Activated naive CD4-positive, alpha-beta T cell treated with anti-CD3 and anti-CD28 coated beads, Interleukin-2, amount 50 U/mL, for 72 hours (primary cell): ENCODE results near the gene FAM161A. TPM values are rescaled to one million over a fixed set of nuclear protein-coding genes. Genes with fewer than 3 reads are reported as not detected.
"Not testable (repeated sequence)": the region's sequence is repeated elsewhere in the genome, so short reads cannot be mapped to it uniquely, and the experiment has no call there.

Source experiments
- ATAC-seq, 2 donors: fragments of 150-1000 bp; cut with Tn5 transposase; 2 replicates each; pipeline ENCODE4 v1.10.0; 2021; ENCODE audit warnings: mild to moderate bottlenecking in 2 of 2, moderate library complexity in 2 of 2
- DNase-seq, 2 donors: peaks; one replicate each; pipeline ENCODE4 v3.0.0; 2021 to 2022; ENCODE audit warnings: low spot score in 2 of 2
- H3K27ac Mint-ChIP-seq, 2 donors: one replicate each; pipeline ENCODE4 v1.8.0; 2022; ENCODE audit warnings: mild to moderate bottlenecking in 2 of 2, mixed read lengths in 2 of 2
- H3K36me3 Mint-ChIP-seq, 2 donors: one replicate each; pipeline ENCODE4 v1.8.0; 2022; ENCODE audit warnings: mixed read lengths in 2 of 2
- H3K9me3 Mint-ChIP-seq, 2 donors: one replicate each; pipeline ENCODE4 v1.8.0; 2022; ENCODE audit warnings: mixed read lengths in 2 of 2
- total RNA-seq, 2 donors: library from RNA; stranded (reverse); gene quantifications; one replicate each; pipeline ENCODE4 v1.2.3, GENCODE V29; 2022

The FAM161A gene, protein sequence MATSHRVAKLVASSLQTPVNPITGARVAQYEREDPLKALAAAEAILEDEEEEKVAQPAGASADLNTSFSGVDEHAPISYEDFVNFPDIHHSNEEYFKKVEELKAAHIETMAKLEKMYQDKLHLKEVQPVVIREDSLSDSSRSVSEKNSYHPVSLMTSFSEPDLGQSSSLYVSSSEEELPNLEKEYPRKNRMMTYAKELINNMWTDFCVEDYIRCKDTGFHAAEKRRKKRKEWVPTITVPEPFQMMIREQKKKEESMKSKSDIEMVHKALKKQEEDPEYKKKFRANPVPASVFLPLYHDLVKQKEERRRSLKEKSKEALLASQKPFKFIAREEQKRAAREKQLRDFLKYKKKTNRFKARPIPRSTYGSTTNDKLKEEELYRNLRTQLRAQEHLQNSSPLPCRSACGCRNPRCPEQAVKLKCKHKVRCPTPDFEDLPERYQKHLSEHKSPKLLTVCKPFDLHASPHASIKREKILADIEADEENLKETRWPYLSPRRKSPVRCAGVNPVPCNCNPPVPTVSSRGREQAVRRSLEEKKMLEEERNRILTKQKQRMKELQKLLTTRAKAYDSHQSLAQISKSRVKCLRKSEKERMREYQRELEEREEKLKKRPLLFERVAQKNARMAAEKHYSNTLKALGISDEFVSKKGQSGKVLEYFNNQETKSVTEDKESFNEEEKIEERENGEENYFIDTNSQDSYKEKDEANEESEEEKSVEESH
- 10 to 100 TPM; 10.3 to 11.0 TPM for total RNA-seq

GRCh38 chr2:61853847-61854563, at the start of gene FAM161A:
Gene FAM161A (minus strand): TSS chr2:61854060. CDS start chr2:61854041, 19 bp downstream.
- DNase-seq (peak; percentile 79 to 83), ATAC-seq (peak; percentile 81)
- Mint-ChIP-seq H3K36me3 (peaks cover 0 to 6% of the 10 kb centered on the region in 2 donors), H3K27ac (peak within 1 kb of the TSS; percentile 92 to 98), H3K9me3 (no peaks in the 10 kb centered on the region)

DNA sequence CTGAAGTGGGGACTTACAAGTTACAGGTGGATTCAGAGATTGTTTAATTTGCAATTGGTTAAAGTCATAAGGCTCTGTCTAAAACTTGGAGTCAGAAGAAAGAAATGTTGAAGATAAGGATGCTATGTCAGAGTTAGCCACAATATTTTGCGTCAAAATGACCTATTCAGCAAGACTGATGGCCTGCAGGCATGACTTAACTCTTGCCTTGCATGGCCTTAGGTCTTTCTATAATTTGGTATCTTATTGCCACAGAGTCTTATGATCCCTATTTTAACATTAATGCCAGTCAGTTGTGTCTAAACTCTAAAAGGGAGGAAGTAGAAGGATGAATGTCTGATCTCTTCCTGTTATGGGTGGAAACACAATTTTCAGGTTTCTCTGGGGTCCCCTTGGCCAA, 46.4 kb upstream of the FAM161A start:
- no peaks in the 10 kb centered on the region for H3K36me3 Mint-ChIP-seq
- H3K27ac Mint-ChIP-seq = no peak overlapping the region
- DNase-seq = no peak

GRCh38 chr2:61898810-61899209, 45.0 kb upstream of the FAM161A start:
- no peaks in the 10 kb centered on the region for H3K9me3 Mint-ChIP-seq
- no peak for DNase-seq
- H3K27ac Mint-ChIP-seq = no peak overlapping the region
- ATAC-seq = no peak
- no peaks in the 10 kb centered on the region for H3K36me3 Mint-ChIP-seq

More for the DNA sequence above, 46.4 kb upstream of the FAM161A start:
- H3K9me3 Mint-ChIP-seq = no peaks in the 10 kb centered on the region
- ATAC-seq = no peak

- DNase-seq (peak; percentile 93 to 96), ATAC-seq (peak; percentile 87 to 89)
- Mint-ChIP-seq H3K9me3 (no peaks in the 10 kb centered on the region), H3K27ac (peak within 1 kb of the TSS; percentile 96 to 99), H3K36me3 (peaks cover 17 to 19% of the 10 kb centered on the region in 2 donors)
Measured at GRCh38 chr2:61888267-61889055, 34.6 kb upstream of the FAM161A start, which contains the start of gene CCT4. Gene CCT4 (minus strand): TSS chr2:61888656. CDS start chr2:61888507, 149 bp downstream.

DNA sequence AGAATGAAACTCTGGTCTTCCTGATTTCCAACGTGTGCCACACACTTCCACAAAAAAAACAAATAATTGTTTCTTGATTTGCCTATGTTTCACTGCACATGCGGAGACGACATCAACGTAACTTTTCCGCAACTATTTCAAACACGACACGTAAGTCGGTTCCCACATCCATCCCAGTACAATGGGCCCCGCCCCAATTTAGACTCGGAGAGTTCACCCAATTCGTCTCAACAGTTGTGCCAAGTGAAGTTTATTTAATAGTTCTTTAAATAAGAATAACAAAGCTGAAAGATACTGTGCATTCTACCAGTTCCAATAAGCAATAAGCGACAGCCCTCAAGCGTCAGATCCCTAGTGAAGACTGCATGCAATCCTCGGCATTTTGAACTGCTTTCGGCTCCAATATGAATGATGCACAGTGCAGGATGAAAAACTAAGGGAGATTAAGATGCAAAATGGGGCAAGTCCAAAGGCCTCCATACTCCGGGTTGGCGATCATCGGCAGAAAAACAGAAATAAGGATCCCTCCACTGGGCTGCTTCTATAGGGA, 33.9 kb upstream of the FAM161A start:
- Mint-ChIP-seq H3K36me3 (peaks cover 19 to 20% of the 10 kb centered on the region in 2 donors), H3K27ac (peak overlapping the region; percentile 96 to 99), H3K9me3 (no peaks in the 10 kb centered on the region)
- ATAC-seq (peak in 1 of 2 donors; percentile 16), DNase-seq (peak in 1 of 2 donors; percentile 18)

DNA sequence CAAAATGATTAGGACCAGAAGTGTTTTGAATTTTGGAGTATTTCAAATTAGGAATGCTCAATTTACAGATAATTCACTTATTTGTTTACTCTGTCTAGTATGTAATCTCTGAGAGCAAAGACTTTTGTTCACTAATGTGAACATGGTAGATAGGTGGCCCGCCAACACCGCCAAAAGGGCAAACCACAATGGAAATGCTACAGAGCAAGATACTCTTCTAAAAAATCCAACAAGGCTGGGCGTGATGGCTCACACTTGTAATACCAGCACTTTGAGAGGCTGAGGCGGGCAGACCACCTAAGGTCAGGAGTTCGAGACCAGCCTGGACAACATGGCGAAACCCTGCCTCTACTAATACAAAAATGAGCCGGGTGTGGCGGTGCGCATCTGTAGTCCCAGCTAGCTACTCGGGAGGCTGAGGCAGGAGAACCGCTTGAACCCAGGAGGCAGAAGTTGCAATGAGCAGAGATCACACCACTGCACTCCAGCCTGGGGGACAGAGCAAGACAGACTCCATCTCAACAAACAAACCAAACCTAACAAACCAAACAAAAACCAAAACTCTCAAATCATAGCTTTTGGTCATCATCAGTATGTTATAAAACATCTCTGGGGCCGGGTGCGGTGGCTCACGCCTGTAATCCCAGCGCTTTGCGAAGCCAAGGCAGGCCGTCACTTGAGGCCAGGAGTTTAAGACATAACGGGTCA, 32.2 kb upstream of the FAM161A start:
- ATAC-seq = no peak
- Mint-ChIP-seq H3K9me3 (no peaks in the 10 kb centered on the region), H3K36me3 (peaks cover 19 to 22% of the 10 kb centered on the region in 2 donors), H3K27ac (peak overlapping the region; percentile 96 to 99)
- no peak for DNase-seq

DNA sequence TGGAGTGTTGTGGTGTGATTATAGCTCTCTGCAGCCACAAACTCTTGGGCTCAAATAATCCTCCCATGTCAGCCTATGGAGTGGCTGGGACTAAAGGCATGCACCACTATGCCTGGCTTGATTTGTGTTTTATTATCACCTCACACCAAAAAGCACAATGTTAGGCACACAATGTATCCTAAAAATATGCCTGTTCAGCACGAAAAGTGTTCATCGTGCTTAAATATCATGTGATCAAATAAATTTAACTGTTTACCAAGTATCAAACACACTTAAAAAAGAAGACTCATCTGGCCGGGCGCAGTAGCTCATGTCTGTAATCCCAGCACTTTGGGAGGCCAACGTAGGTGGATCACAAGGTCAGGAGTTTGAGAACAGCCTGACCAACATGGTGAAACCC, 29.0 kb upstream of the FAM161A start:
- no peak for DNase-seq
- H3K9me3 Mint-ChIP-seq = no peaks in the 10 kb centered on the region
- ATAC-seq = no peak
- peak overlapping the region in 1 of 2 donors; percentile 44 for H3K27ac Mint-ChIP-seq
- H3K36me3 Mint-ChIP-seq = peaks cover 13 to 24% of the 10 kb centered on the region in 2 donors

GRCh38 chr2:61879351-61879750, 25.5 kb upstream of the FAM161A start:
- H3K27ac Mint-ChIP-seq = peak overlapping the region in 1 of 2 donors; percentile 55
- H3K9me3 Mint-ChIP-seq, H3K36me3 Mint-ChIP-seq, DNase-seq, ATAC-seq: not testable (repeated sequence)

DNA sequence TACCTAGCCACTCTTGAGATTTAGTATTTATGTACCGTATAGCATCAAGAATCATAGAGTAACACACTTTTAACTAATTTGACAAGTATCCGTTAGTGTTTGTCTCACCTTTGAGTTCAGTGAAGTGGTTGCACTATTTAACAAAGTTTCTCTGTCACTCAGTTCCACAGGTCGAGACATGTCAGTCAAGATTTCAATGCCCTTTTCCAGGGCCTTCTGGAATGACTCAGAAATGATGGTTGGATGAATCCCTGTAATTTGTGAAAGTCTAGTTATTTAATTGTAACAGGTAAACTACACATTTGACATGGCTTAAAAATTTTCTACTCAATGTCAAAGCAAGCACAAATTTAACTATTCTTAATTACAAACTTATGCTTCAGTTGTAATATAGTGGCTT, 24.9 kb upstream of the FAM161A start:
- Mint-ChIP-seq H3K9me3 (no peaks in the 10 kb centered on the region), H3K27ac (peak overlapping the region in 1 of 2 donors; percentile 55), H3K36me3 (peaks cover 0 to 10% of the 10 kb centered on the region in 2 donors)
- no peak for DNase-seq
- no peak for ATAC-seq

GRCh38 chr2:61877571-61878245, 23.8 kb upstream of the FAM161A start:
- ATAC-seq (no peak), DNase-seq (no peak)
- no peak overlapping the region for H3K27ac Mint-ChIP-seq
- no peaks in the 10 kb centered on the region for H3K9me3 Mint-ChIP-seq
- H3K36me3 Mint-ChIP-seq = peaks cover 3 to 6% of the 10 kb centered on the region in 2 donors

DNA sequence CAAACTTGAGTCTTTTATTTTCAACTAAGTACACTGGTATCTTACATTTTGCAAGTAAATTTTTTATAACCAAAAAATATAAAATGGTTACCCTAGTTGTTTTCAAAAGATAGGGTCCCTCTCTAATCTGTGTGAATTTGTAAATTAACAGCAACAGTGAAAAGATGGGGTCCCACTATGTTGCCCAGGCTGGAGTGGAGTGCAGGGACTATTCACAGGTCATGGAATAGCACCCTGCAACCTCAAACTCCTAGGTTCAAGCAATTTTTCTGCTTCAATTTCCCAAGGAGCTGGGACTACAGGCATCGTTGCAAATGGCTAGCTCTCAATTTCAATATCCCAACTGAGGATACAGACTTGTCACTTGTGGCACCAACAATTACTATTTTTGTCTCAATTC, 22.5 kb upstream of the FAM161A start:
- Mint-ChIP-seq H3K9me3 (no peaks in the 10 kb centered on the region), H3K27ac (no peak overlapping the region), H3K36me3 (peaks cover 8 to 11% of the 10 kb centered on the region in 2 donors)
- DNase-seq (no peak), ATAC-seq (no peak)

GRCh38 chr2:61866482-61867089, 12.7 kb upstream of the FAM161A start:
- DNase-seq, ATAC-seq: not testable (repeated sequence)
- H3K36me3 Mint-ChIP-seq = peaks cover 24 to 62% of the 10 kb centered on the region in 2 donors

GRCh38 chr2:61862085-61862484, 8.2 kb upstream of the FAM161A start:
- Mint-ChIP-seq H3K9me3 (no peaks in the 10 kb centered on the region), H3K27ac (no peak overlapping the region), H3K36me3 (peaks cover 30 to 38% of the 10 kb centered on the region in 2 donors)
- ATAC-seq (peak in 1 of 2 donors; percentile 21), DNase-seq (no peak)

More at GRCh38 chr2:61866482-61867089, 12.7 kb upstream of the FAM161A start:
- H3K27ac Mint-ChIP-seq, H3K9me3 Mint-ChIP-seq: not testable (repeated sequence)

- Mint-ChIP-seq H3K36me3 (peaks cover 0 to 11% of the 10 kb centered on the region in 2 donors), H3K27ac (no peak overlapping the region), H3K9me3 (no peaks in the 10 kb centered on the region)
- ATAC-seq = no peak
- DNase-seq = no peak
Measured at GRCh38 chr2:61857224-61857623, 3.4 kb upstream of the FAM161A start.
